ENCODE measurements around the gene KRTAP12-2. TPM values are rescaled to one million over a fixed set of nuclear protein-coding genes. Genes with fewer than 3 reads are reported as not detected.

Gene KRTAP12-2
- polyA plus RNA-seq, 2 donors: not detected

DNA sequence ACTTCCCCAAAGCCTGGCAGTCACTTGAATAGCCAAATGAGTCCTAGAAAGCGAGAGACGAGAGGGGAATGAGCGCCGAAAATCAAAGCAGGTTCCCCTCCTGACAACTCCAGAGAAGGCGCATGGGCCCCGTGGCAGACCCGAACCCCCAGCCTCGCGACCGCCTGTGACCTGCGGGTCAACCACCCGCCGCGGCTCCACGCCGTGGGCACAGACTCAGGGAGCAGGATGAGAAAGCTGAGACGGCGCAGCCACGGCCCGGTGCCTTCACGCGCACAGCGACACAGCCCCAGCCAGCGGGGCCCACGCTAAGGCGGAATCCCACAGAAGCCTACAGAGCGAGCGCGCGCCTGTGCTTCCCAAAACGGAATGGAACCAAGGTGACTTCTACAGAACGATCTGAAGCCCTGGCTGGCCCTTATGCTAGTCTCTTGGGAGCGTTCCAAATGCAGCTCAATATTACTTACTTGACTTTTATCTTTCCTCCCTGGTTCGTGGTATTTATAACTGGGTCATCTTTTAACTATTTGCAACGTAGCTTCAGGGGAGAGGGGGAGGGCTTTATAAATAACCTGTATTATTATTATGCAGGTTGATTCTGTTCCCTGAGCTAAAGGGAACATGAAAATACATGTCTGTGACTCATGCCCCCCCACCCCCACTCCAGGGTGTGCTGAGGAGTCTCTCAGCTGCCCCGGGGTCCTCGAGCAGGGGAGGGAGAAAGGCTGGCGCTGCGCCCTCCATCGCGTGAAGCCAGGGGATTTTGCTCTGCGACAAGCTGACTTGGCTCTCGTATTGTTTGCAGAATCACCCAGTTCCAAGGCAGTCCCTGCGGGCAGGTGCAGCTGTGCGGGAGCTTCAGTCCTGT, 42.9 kb upstream of the KRTAP12-2 start:
- H3K27ac ChIP-seq (ENCODE audit: low read depth in 2 of 2, low read length in 1 of 2): no peak overlapping the region
- H3K27me3 ChIP-seq (ENCODE audit: control insufficient read depth in 1 of 2, insufficient read depth in 2 of 2, low read length in 2 of 2): peaks cover 10 to 32% of the 10 kb centered on the region in 2 donors
- H3K36me3 ChIP-seq (ENCODE audit: control insufficient read depth in 2 of 2, insufficient read depth in 2 of 2, low read length in 1 of 2): no peaks in the 10 kb centered on the region
- H3K4me3 ChIP-seq (ENCODE audit: low read depth in 1 of 2, low read length in 2 of 2): no peak overlapping the region
- peaks cover 3 to 8% of the 10 kb centered on the region in 2 donors for H3K4me1 ChIP-seq (ENCODE audit: control insufficient read depth in 2 of 2, insufficient read depth in 2 of 2, low read length in 1 of 2)
- 2 to 5% methylated on average over 45 of the region's 45 CpGs for WGBS, 2 donors
- H3K9me3 ChIP-seq (ENCODE audit: control insufficient read depth in 2 of 2, insufficient read depth in 1 of 2, low read depth in 1 of 2, low read length in 1 of 2): peaks cover 4 to 10% of the 10 kb centered on the region in 2 donors

DNA sequence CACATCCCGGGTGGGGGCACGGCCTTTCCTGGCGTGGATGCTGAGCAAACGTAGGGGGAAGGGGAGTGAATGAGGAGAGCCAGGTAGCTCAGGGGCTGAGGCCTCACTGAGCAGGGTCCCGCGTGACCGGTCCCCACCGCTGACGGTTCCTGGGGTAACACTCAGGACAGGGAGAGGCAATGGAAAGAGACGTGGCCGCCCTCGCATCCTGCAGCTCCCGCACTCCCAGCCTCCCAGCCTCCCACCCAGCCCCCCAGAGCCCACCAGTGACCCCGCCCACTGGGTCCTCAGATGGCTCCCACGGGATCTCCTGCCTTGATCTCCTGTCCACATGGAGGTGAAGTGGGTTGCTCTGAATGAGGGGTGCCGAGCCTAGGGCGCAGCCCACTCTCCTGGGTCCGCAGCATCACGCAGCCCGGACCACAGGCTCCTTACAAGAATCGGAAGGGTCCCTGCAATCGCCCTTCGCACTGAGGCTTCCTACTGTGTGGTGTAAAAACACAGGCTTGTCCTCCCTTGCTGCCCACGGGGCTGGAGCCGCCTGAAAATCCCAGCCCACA, 42.2 kb upstream of the KRTAP12-2 start:
- no peak overlapping the region for H3K4me3 ChIP-seq (ENCODE audit: low read depth in 1 of 2, low read length in 2 of 2)
- peaks cover 4 to 11% of the 10 kb centered on the region in 2 donors for H3K9me3 ChIP-seq (ENCODE audit: control insufficient read depth in 2 of 2, insufficient read depth in 1 of 2, low read depth in 1 of 2, low read length in 1 of 2)
- no peaks in the 10 kb centered on the region for H3K36me3 ChIP-seq (ENCODE audit: control insufficient read depth in 2 of 2, insufficient read depth in 2 of 2, low read length in 1 of 2)
- H3K4me1 ChIP-seq (ENCODE audit: control insufficient read depth in 2 of 2, insufficient read depth in 2 of 2, low read length in 1 of 2): peaks cover 3 to 8% of the 10 kb centered on the region in 2 donors
- H3K27ac ChIP-seq (ENCODE audit: low read depth in 2 of 2, low read length in 1 of 2): no peak overlapping the region
- peaks cover 10 to 32% of the 10 kb centered on the region in 2 donors for H3K27me3 ChIP-seq (ENCODE audit: control insufficient read depth in 1 of 2, insufficient read depth in 2 of 2, low read length in 2 of 2)
- 7 to 10% methylated on average over 25 of the region's 25 CpGs for WGBS, 2 donors

DNA sequence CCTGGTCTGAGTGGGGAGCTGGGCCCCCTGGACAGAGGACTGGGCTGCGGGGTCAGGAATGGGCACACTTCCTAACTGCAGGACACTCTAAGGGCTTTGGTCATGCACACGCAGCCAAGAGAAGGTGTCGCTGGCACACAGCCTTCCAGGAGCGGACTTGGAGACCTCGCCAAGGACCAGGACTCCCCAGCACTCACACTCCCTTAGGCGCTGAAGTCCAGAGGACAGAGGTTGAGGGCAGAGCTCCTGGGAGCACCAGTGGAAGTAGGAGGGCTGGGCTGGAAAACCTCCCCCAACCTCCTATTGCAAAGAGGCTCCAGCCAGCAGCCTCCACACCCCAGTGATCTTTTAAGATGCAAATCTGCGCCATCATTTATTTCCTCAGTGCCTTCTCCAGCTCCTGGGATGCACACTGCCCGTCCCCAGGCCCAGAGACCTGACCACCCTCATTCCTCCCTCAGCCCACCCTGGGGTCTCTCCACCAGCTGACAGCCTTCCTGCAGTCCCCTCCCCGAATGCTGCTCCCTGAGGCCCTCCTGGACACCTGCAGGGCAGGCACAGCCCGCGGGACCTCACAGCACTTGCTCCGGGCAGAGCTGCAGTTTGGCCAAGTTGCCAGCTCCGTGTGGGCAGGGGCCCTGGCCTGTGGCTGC, 41.6 kb upstream of the KRTAP12-2 start:
- Histone ChIP-seq H3K27me3 (ENCODE audit: control insufficient read depth in 1 of 2, insufficient read depth in 2 of 2, low read length in 2 of 2) (peaks cover 10 to 29% of the 10 kb centered on the region in 2 donors), H3K4me3 (ENCODE audit: low read depth in 1 of 2, low read length in 2 of 2) (no peak overlapping the region), H3K9me3 (ENCODE audit: control insufficient read depth in 2 of 2, insufficient read depth in 1 of 2, low read depth in 1 of 2, low read length in 1 of 2) (peaks cover 4 to 11% of the 10 kb centered on the region in 2 donors), H3K36me3 (ENCODE audit: control insufficient read depth in 2 of 2, insufficient read depth in 2 of 2, low read length in 1 of 2) (no peaks in the 10 kb centered on the region), H3K4me1 (ENCODE audit: control insufficient read depth in 2 of 2, insufficient read depth in 2 of 2, low read length in 1 of 2) (peaks cover 3 to 8% of the 10 kb centered on the region in 2 donors), H3K27ac (ENCODE audit: low read depth in 2 of 2, low read length in 1 of 2) (no peak overlapping the region)
- whole genome bisulfite sequencing, 2 donors: 6 to 8% methylated on average over 13 of the region's 13 CpGs

DNA sequence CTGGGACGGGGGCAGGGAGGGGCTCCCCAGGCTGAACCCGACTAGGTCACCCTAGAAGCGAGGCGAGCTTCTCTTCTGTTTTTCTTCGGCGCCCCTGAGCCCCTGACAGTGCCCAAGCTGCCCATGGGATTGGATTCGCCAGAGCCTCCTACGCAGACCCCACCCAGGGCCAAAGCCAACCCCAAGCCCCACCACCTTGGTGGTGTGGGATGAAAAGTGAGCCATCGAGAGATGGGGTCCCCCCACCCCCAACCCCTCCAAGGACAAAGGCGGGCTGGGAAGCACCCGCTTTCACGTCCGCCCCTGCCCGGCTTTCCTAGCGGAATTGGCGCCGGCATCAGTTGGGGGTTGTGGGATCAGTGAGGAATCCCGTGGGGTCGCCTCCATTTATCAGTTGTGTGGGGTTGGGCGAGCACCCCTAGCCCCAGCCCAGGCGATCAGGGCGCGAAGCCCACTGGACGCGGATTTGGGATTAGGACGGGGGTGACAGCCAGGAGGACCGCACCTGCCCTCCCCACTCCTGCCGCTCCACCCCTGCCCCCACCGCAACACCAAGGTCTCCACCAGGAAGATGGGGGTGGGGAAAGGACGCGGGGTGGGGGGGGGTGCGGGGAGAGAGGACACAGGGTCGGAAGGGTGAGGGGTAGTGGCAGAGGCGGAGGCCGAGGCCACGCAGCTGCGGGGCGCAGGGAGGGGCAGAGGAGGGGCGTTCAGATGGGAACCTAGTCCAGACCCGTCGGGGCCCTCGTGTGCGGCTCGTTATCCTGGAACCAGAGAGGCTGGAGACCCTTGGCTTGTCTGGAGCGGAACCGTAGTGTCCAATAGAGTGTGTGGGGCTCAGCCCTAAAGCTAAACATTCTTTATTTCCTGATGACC, 40.2 kb upstream of the KRTAP12-2 start:
- Histone ChIP-seq H3K27ac (ENCODE audit: low read depth in 2 of 2, low read length in 1 of 2) (no peak overlapping the region), H3K36me3 (ENCODE audit: control insufficient read depth in 2 of 2, insufficient read depth in 2 of 2, low read length in 1 of 2) (no peaks in the 10 kb centered on the region), H3K9me3 (ENCODE audit: control insufficient read depth in 2 of 2, insufficient read depth in 1 of 2, low read depth in 1 of 2, low read length in 1 of 2) (peaks cover 4 to 11% of the 10 kb centered on the region in 2 donors), H3K4me3 (ENCODE audit: low read depth in 1 of 2, low read length in 2 of 2) (no peak overlapping the region), H3K27me3 (ENCODE audit: control insufficient read depth in 1 of 2, insufficient read depth in 2 of 2, low read length in 2 of 2) (peaks cover 4 to 20% of the 10 kb centered on the region in 2 donors), H3K4me1 (ENCODE audit: control insufficient read depth in 2 of 2, insufficient read depth in 2 of 2, low read length in 1 of 2) (peaks cover 3 to 8% of the 10 kb centered on the region in 2 donors)
- WGBS, 2 donors: 9 to 28% methylated on average over 46 of the region's 46 CpGs

DNA sequence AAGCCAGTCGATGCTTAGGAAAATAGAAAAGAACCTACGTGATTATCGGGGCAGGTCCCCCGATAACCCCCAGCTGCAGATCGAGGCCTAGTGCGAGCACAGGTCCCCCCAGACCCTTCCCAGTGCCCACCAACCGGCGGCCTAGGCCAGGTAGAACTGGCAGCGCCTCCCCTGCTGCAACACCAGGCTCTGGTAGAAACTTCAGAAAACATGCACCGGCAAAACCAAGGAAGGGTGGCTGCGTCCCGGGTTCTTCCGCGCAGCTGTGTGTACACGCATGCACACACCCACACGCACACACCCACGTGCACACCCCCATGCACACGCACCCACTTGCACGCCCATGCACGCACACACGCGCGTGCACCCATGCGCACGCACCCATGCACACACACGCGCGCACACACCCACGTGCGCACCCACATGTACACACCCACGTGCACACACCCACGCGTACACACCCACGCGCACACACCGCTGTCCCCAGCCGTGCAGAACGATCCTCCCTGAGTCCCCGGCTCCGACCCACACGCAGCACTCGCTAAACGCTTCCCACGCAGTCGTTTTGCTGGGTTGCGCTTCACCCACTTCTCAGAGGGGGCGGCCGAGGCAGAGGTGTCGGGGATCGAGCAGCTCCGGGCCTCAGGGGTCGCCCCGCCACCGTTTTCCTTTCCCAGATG, 39.4 kb upstream of the KRTAP12-2 start:
- no peaks in the 10 kb centered on the region for H3K36me3 ChIP-seq (ENCODE audit: control insufficient read depth in 2 of 2, insufficient read depth in 2 of 2, low read length in 1 of 2)
- no peak overlapping the region for H3K27ac ChIP-seq (ENCODE audit: low read depth in 2 of 2, low read length in 1 of 2)
- WGBS, 2 donors: 13 to 33% methylated on average over 53 to 54 of the region's 54 CpGs
- H3K4me1 ChIP-seq (ENCODE audit: control insufficient read depth in 2 of 2, insufficient read depth in 2 of 2, low read length in 1 of 2): peaks cover 3 to 8% of the 10 kb centered on the region in 2 donors
- H3K4me3 ChIP-seq (ENCODE audit: low read depth in 1 of 2, low read length in 2 of 2): no peak overlapping the region
- H3K9me3 ChIP-seq (ENCODE audit: control insufficient read depth in 2 of 2, insufficient read depth in 1 of 2, low read depth in 1 of 2, low read length in 1 of 2): peaks cover 4 to 12% of the 10 kb centered on the region in 2 donors
- peaks cover 4 to 16% of the 10 kb centered on the region in 2 donors for H3K27me3 ChIP-seq (ENCODE audit: control insufficient read depth in 1 of 2, insufficient read depth in 2 of 2, low read length in 2 of 2)

DNA sequence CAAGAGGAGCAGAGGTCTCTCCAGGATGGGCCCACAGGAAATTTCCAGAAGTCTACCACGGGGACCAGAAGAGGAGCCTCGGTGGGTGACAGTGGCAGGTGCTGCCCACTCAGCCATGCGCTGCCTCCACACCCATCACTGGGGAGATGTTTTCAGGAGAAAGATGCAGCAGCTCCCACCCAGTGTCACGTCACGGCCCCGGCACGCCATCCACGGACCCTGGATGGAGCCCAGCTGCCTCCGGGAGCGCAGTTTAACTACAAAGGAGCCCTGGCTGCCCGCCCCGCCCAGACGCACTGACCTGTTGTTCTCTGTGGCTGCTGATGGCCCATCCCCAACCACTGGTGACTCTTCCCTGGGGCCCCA, 37.9 kb upstream of the KRTAP12-2 start:
- Histone ChIP-seq H3K27ac (ENCODE audit: low read depth in 2 of 2, low read length in 1 of 2) (no peak overlapping the region), H3K36me3 (ENCODE audit: control insufficient read depth in 2 of 2, insufficient read depth in 2 of 2, low read length in 1 of 2) (no peaks in the 10 kb centered on the region), H3K4me3 (ENCODE audit: low read depth in 1 of 2, low read length in 2 of 2) (no peak overlapping the region), H3K4me1 (ENCODE audit: control insufficient read depth in 2 of 2, insufficient read depth in 2 of 2, low read length in 1 of 2) (peaks cover 2 to 6% of the 10 kb centered on the region in 2 donors), H3K9me3 (ENCODE audit: control insufficient read depth in 2 of 2, insufficient read depth in 1 of 2, low read depth in 1 of 2, low read length in 1 of 2) (peaks cover 4 to 12% of the 10 kb centered on the region in 2 donors), H3K27me3 (ENCODE audit: control insufficient read depth in 1 of 2, insufficient read depth in 2 of 2, low read length in 2 of 2) (peaks cover 5 to 7% of the 10 kb centered on the region in 2 donors)
- 31 to 42% methylated on average over 12 to 13 of the region's 13 CpGs for WGBS, 2 donors

DNA sequence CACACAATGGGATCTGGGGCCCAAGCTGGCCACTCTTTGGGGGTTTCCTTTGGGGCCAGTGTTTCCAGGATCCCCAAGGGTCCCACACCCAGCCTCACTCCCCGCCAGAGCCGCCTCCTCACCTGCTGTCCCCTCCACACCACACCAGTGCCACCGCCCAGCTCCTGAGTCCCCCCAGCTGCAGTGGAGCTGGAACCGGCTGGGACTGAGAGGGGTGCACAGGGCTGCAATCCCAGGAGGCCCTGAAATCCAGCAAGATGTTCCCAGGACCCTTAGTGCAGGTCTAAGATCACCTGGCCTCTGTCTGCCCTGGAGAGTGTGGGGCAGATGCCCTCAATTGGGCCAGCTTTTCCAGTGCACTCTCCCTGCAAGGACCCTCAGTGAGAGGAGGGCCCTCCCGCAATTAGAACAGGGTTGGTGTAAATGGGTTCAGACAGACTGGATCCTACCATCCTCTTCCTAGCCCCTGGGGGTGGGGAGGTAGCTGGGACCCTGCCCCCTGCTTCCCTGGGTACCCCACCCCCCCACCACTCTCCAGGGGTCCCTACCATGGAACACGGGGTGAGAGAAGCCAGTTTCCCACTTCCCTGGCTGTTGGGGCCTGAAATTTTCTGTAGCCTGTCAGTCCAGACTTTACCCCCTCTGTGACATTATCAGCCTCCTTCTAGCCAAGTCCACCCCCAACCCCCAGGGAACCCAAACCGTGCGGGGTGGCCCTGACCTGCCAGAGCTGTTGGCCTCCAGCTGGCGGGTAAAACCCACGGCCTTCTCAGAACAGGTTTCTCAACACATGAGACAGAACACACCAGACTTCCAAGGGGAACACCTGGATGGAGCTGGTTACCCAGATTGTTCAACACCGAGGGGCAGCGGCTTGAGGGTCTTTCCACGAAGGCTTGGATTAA, 37.3 kb upstream of the KRTAP12-2 start:
- Histone ChIP-seq H3K4me1 (ENCODE audit: control insufficient read depth in 2 of 2, insufficient read depth in 2 of 2, low read length in 1 of 2) (peaks cover 0 to under 1% of the 10 kb centered on the region in 2 donors), H3K36me3 (ENCODE audit: control insufficient read depth in 2 of 2, insufficient read depth in 2 of 2, low read length in 1 of 2) (no peaks in the 10 kb centered on the region), H3K27me3 (ENCODE audit: control insufficient read depth in 1 of 2, insufficient read depth in 2 of 2, low read length in 2 of 2) (peaks cover 3 to 7% of the 10 kb centered on the region in 2 donors), H3K9me3 (ENCODE audit: control insufficient read depth in 2 of 2, insufficient read depth in 1 of 2, low read depth in 1 of 2, low read length in 1 of 2) (peaks cover 4 to 12% of the 10 kb centered on the region in 2 donors), H3K27ac (ENCODE audit: low read depth in 2 of 2, low read length in 1 of 2) (no peak overlapping the region), H3K4me3 (ENCODE audit: low read depth in 1 of 2, low read length in 2 of 2) (no peak overlapping the region)
- WGBS, 2 donors: 46 to 58% methylated on average over 13 of the region's 13 CpGs

DNA sequence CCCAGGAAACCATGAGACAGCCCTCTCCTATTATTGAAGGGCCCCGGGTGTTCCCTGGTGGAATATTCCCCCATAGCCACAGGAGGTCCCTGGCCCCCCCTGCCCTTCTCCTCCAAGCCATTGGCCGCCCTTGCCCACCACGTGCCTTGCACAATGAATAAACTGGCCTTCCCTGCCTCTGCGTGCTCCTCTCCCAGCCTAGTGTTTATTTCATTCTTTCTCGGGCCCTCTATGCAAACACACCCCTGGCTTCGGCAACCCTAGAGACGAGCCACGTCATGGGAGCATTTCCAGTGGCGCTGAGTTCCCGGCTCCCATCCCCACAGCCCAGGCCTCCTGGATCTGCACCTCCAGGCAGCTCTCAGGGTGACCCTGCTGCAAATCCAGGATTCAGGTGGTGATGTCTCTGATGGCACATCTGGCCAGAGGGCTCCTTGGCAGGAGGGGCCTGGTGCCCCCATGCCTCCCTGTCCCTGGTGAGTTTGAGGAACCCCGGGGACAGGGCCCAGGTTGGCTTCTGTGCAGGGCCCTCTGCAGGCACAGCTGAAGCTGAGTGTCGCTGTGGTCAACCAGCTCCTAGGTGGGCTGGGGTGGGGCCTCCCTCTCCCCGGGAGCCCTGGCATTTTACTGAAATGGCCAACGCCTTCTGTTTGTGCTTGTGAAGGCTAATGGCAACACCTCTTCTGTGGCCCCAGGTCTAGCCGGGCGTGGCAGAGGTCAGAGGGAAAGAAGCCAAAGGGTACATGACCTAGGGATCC, 36.4 kb upstream of the KRTAP12-2 start:
- Histone ChIP-seq H3K4me1 (ENCODE audit: control insufficient read depth in 2 of 2, insufficient read depth in 2 of 2, low read length in 1 of 2) (no peaks in the 10 kb centered on the region), H3K27ac (ENCODE audit: low read depth in 2 of 2, low read length in 1 of 2) (no peak overlapping the region), H3K4me3 (ENCODE audit: low read depth in 1 of 2, low read length in 2 of 2) (no peak overlapping the region), H3K36me3 (ENCODE audit: control insufficient read depth in 2 of 2, insufficient read depth in 2 of 2, low read length in 1 of 2) (no peaks in the 10 kb centered on the region), H3K27me3 (ENCODE audit: control insufficient read depth in 1 of 2, insufficient read depth in 2 of 2, low read length in 2 of 2) (peaks cover 3 to 7% of the 10 kb centered on the region in 2 donors), H3K9me3 (ENCODE audit: control insufficient read depth in 2 of 2, insufficient read depth in 1 of 2, low read depth in 1 of 2, low read length in 1 of 2) (peaks cover 4 to 12% of the 10 kb centered on the region in 2 donors)
- 44 to 48% methylated on average over 16 of the region's 16 CpGs for WGBS, 2 donors

Measured in esophagus (tissue), 2 donors.